GM23248 (cell line): ENCODE measurements around the gene MSS51.

Source experiments
- EZH2 ChIP-seq: fragments of 200-600 bp; sonication (generic); IDR thresholded peaks from 2 replicates; pipeline ENCODE4 v1.6.1; 2018; ENCODE audit warnings: antibody characterized with exemption, mild to moderate bottlenecking; ENCODE audit not compliant: insufficient read depth, poor library complexity, severe bottlenecking
- EZH2phosphoT487 ChIP-seq: fragments of 200-600 bp; sonication (generic); IDR thresholded peaks from 2 replicates; pipeline ENCODE4 v1.6.1; 2018; ENCODE audit warnings: antibody characterized with exemption, moderate library complexity, mild to moderate bottlenecking, low read depth; ENCODE audit not compliant: insufficient read depth

- no peak for TF ChIP-seq EZH2phosphoT487
- no peak for TF ChIP-seq EZH2
Measured at GRCh38 chr10:73467206-73467605, 33.8 kb upstream of the MSS51 start.
